Vagina (tissue), 2 donors: ENCODE measurements around the gene ADGRE3. TPM values are rescaled to one million over a fixed set of nuclear protein-coding genes. Genes with fewer than 3 reads are reported as not detected.
"Not testable (repeated sequence)": the region's sequence is repeated elsewhere in the genome, so short reads cannot be mapped to it uniquely, and the experiment has no call there.

Source experiments
- DNase-seq, 2 donors: peaks; one replicate each; pipeline ENCODE4 v3.0.0-alpha.2; 2017; ENCODE audit errors: extremely low spot score in 2 of 2
- H3K27ac ChIP-seq: fragments of 200-600 bp; sonication (generic); one replicate; pipeline ENCODE4 v1.5.1; 2019
- H3K27me3 ChIP-seq: fragments of 200-600 bp; sonication (generic); one replicate; pipeline ENCODE4 v1.5.1; 2019
- H3K36me3 ChIP-seq, 2 donors: fragments of 200-600 bp; sonication (generic); one replicate each; pipeline ENCODE4 v1.5.1; 2017 to 2019
- H3K4me1 ChIP-seq: fragments of 200-600 bp; sonication (generic); one replicate; pipeline ENCODE4 v1.5.1; 2019
- H3K4me3 ChIP-seq, 2 donors: fragments of 200-600 bp; sonication (generic); 1 replicate in 1 of 2; 2 replicates in 1 of 2; pipeline ENCODE4 v1.5.1; 2016 to 2019
- H3K9me3 ChIP-seq: fragments of 200-600 bp; sonication (generic); one replicate; pipeline ENCODE4 v1.5.1; 2019
- POLR2A ChIP-seq, 2 donors: fragments of 450-650 bp; IDR thresholded peaks; one replicate each; pipeline ENCODE4 v1.6.1; 2017; ENCODE audit warnings: antibody characterized with exemption in 2 of 2, mild to moderate bottlenecking in 2 of 2, moderate library complexity in 2 of 2
- POLR2AphosphoS5 ChIP-seq, 2 donors: sonication (generic); formaldehyde crosslinking; IDR thresholded peaks; one replicate each; pipeline ENCODE4 v1.9.0; 2017; ENCODE audit warnings: antibody characterized with exemption in 2 of 2, mild to moderate bottlenecking in 2 of 2, low read depth in 1 of 2; ENCODE audit not compliant: insufficient read depth in 1 of 2
- intact Hi-C: fragments of 100-400 bp; cut with DNase I; formaldehyde crosslinking; loops from one replicate; pipeline ENCODE4 v1.15.1; 2023
- total RNA-seq: library from RNA; depleted of rRNA; stranded (reverse); fragments of >200 nt; gene quantifications from one replicate; pipeline ENCODE4 v1.2.3, GENCODE V29; 2016
- TF ChIP-seq, protein P1 (sequence below), 3 experiments: fragments of 450-650 bp in 2 of 3; fragments of 200-600 bp in 1 of 3; sonication (generic) in 1 of 3; IDR thresholded peaks; one replicate each; pipeline ENCODE4 v1.5.1; 2017 to 2019; ENCODE audit warnings: antibody characterized with exemption in 3 of 3, mild to moderate bottlenecking in 2 of 3, moderate library complexity in 2 of 3

The ADGRE3 gene
- total RNA-seq, 1 donor from 2014 or later = not detected

DNA sequence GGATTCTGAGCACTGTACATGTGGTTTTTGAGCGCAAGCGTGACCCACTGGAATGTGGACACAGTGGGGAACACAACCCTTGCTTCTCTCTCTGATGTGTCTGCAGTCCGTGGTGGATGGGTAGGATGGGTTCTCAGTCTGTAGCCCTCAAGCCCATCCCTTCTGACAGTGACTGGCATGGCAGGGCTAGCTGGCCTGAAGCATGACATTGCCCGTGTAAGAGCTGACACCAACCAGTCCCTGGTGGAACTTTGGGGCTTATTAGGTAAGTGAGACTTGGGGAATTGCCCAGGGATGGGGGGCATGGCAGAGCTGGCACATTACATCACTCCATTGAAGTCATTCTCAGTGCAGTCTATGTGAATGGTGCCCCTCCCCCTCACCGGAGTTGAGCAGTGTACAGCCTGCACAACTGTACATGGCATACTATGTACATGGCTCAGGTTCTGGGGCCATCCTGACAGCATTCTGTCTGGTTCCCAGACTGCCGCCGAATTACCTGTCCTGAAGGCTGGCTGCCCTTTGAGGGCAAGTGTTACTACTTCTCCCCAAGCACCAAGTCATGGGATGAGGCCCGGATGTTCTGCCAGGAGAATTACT, 75.0 kb downstream of the ADGRE3 start:
- no peak overlapping the region for H3K27ac ChIP-seq
- no peaks in the 10 kb centered on the region for H3K4me1 ChIP-seq
- no peak for DNase-seq
- H3K4me3 ChIP-seq = no peak overlapping the region
- no peaks in the 10 kb centered on the region for H3K9me3 ChIP-seq
- TF ChIP-seq, protein P1, sequence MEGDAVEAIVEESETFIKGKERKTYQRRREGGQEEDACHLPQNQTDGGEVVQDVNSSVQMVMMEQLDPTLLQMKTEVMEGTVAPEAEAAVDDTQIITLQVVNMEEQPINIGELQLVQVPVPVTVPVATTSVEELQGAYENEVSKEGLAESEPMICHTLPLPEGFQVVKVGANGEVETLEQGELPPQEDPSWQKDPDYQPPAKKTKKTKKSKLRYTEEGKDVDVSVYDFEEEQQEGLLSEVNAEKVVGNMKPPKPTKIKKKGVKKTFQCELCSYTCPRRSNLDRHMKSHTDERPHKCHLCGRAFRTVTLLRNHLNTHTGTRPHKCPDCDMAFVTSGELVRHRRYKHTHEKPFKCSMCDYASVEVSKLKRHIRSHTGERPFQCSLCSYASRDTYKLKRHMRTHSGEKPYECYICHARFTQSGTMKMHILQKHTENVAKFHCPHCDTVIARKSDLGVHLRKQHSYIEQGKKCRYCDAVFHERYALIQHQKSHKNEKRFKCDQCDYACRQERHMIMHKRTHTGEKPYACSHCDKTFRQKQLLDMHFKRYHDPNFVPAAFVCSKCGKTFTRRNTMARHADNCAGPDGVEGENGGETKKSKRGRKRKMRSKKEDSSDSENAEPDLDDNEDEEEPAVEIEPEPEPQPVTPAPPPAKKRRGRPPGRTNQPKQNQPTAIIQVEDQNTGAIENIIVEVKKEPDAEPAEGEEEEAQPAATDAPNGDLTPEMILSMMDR (IDR thresholded peaks at IDR 0.05) = no peak
- TF ChIP-seq POLR2A (IDR thresholded peaks at IDR 0.05) (no peak), POLR2AphosphoS5 (IDR thresholded peaks at IDR 0.05; ENCODE audit: insufficient read depth in 1 of 2, low read depth in 1 of 2) (no peak)
- H3K27me3 ChIP-seq = no peaks in the 10 kb centered on the region
- intact Hi-C loops = no loop called here
- no peaks in the 10 kb centered on the region for H3K36me3 ChIP-seq

DNA sequence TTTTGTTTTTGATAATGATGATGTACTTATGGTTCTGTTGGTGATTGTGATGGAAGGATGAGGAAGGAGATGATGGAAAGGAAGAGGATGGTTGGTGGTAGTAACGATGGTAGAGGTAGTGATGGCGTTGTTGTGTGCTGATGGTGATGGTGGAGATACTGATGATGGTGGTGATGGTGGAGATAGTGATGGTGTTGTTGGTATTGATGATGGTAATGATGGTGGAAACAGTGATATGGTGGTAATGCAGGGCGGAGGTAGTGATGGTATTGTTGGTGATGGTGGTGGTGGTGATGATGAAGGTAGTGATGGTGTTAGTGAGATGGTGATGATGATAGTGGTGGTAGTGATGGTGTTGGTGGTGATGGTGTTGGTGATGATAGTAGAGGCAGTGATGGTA, 79.1 kb downstream of the ADGRE3 start:
- intact Hi-C loops = no loop called here
- H3K4me3 ChIP-seq = no peak overlapping the region
- H3K4me1 ChIP-seq = no peaks in the 10 kb centered on the region
- no peak for DNase-seq
- H3K9me3 ChIP-seq = no peaks in the 10 kb centered on the region
- no peaks in the 10 kb centered on the region for H3K36me3 ChIP-seq
- H3K27ac ChIP-seq = no peak overlapping the region
- no peaks in the 10 kb centered on the region for H3K27me3 ChIP-seq
- TF ChIP-seq POLR2A (IDR thresholded peaks at IDR 0.05) (no peak), POLR2AphosphoS5 (IDR thresholded peaks at IDR 0.05; ENCODE audit: insufficient read depth in 1 of 2, low read depth in 1 of 2) (no peak)
- TF ChIP-seq, protein P1 (IDR thresholded peaks at IDR 0.05) = no peak

DNA sequence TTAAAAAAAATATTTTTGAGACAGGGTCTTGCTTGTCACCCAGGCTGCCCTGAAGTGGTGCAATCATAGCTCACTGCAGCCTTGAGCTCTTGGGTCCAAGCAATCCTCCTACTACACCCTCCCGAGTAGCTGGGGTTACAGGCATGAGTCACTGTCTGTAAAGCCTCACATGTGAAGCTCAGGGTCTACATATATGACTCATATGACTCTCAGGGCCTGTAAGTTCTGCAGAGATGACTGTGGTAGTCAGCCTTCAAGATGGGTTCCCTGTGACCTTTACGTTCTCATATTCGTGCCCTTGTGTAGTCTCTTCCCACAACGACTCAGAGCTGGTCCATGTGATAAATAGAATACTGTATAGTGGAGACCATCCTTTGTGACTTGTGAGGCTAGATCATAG, 85.2 kb downstream of the ADGRE3 start:
- H3K9me3 ChIP-seq, H3K4me3 ChIP-seq, H3K27ac ChIP-seq, H3K36me3 ChIP-seq, DNase-seq, intact Hi-C loops, H3K4me1 ChIP-seq, H3K27me3 ChIP-seq: not testable (repeated sequence)

DNA sequence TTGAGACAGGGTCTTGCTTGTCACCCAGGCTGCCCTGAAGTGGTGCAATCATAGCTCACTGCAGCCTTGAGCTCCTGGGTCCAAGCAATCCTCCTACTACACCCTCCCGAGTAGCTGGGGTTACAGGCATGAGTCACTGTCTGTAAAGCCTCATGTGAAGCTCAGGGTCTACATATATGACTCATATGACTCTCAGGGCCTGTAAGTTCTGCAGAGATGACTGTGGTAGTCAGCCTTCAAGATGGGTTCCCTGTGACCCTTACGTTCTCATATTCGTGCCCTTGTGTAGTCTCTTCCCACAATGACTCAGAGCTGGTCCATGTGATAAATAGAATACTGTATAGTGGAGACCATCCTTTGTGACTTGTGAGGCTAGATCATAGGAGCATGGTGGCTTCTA, 89.5 kb downstream of the ADGRE3 start:
- H3K27me3 ChIP-seq, H3K4me1 ChIP-seq, H3K36me3 ChIP-seq, intact Hi-C loops, H3K27ac ChIP-seq, H3K4me3 ChIP-seq, DNase-seq, H3K9me3 ChIP-seq: not testable (repeated sequence)

DNA sequence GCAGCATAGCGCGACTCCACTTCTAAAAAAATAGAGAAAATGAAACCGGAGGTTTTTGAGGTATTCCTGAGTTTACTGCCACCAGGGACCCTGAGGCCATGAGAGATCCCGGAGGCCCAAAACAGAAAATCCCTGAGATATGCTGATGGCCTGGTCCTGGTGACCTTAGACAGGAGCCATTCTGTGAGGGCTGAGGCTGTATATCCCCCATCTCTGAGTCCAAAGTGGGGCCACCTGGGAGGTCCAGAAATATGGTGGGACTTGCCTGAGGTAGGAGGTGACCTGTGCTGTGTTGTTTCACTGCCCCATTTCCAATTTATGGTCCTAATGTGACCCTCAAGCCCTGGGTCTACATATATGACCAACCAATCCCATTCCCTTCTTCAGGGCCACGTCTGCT, 90.3 kb downstream of the ADGRE3 start:
- DNase-seq, H3K4me3 ChIP-seq, H3K27me3 ChIP-seq, intact Hi-C loops, H3K9me3 ChIP-seq, H3K4me1 ChIP-seq, H3K27ac ChIP-seq, H3K36me3 ChIP-seq: not testable (repeated sequence)

DNA sequence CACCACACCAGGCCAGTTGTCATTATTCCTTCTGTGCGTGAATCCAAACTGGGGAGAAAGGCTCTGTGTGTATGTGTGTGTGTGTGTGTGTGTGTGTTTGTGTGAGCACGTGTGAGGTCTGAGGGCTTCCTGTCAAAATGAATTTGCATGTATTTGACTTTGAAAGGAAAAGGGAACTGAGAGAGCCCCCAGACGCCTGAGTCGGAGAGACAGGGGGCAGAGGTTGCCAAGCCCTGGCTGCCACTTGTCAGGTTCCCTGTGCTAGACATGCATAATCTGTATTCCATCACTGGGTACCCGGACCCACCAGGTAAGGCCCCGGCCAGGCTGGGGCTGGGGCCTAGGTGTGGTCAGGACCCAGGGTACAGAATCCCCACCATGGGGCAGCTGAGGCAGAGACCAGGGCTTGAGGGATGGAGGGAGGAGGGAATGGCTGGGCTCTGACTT, 91.7 kb downstream of the ADGRE3 start, which contains the start of gene CLEC17A:
CLEC17A (plus strand) TSS at position 191 of the 447 bp plus-strand sequence; CDS start at position 268, 77 bp downstream.
- H3K36me3 ChIP-seq = no peaks in the 10 kb centered on the region
- no peaks in the 10 kb centered on the region for H3K9me3 ChIP-seq
- H3K27ac ChIP-seq = no peak within 1 kb of the TSS
- H3K4me1 ChIP-seq = no peaks in the 10 kb centered on the region
- intact Hi-C loops = no loop called here
- DNase-seq = no peak
- TF ChIP-seq, protein P1 (IDR thresholded peaks at IDR 0.05) = no peak
- no peak for TF ChIP-seq POLR2A (IDR thresholded peaks at IDR 0.05)
- no peak for TF ChIP-seq POLR2AphosphoS5 (IDR thresholded peaks at IDR 0.05; ENCODE audit: insufficient read depth in 1 of 2, low read depth in 1 of 2)
- H3K27me3 ChIP-seq = no peaks in the 10 kb centered on the region
- no peak within 1 kb of the TSS for H3K4me3 ChIP-seq
